HG02943 (cell line): ENCODE measurements around the gene MARK3.
"Not testable (repeated sequence)": the region's sequence is repeated elsewhere in the genome, so short reads cannot be mapped to it uniquely, and the experiment has no call there.

Experiments used
- ATAC-seq: cut with Tn5 transposase; IDR thresholded peaks from one replicate; pipeline ENCODE4 v1.9.1; 2021; ENCODE audit warnings: mild to moderate bottlenecking, low read depth, moderate library complexity; ENCODE audit not compliant: unreplicated experiment

Gene MARK3

DNA sequence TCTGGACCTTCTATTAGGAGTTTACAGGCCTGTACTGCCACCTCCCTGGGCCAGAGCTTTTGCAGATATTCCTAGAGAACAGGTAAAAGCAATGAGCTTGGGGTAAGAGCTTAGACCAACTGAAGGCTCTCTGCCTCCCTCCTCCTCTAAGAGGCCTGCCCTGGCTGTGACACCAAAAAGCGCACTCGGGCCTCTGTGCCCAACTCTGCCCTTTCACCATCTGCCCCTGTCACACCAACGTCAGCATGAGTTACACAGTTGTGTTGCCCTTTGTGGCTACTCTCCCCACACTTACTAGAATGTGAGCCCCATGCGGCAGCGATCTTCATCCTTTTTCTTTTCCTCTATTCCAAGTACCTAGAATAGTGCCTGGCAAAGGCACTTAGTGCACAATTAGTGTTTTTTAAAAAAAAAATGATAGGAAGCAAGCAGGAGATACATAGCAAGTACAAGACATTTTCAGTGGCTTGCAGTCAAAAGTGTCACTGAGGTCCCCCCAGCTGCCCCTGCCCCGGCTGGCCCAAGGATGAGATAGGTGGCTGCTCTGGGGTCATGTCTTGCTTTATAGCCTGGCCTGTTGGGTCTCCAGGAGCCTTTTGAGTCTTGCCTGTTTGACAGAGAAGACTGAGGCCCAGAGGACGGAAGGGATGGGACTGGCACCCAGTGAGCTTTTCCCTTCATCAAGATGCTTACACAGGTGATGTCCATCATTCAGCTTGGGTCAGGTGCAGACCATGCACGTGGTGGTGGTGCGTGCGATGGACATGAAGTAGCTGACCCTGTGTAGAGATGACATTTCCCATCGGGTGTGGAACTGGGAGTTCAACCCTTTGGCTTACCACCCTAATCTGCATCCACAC is 124.9 kb downstream of the MARK3 start:
- no peak for ATAC-seq

DNA sequence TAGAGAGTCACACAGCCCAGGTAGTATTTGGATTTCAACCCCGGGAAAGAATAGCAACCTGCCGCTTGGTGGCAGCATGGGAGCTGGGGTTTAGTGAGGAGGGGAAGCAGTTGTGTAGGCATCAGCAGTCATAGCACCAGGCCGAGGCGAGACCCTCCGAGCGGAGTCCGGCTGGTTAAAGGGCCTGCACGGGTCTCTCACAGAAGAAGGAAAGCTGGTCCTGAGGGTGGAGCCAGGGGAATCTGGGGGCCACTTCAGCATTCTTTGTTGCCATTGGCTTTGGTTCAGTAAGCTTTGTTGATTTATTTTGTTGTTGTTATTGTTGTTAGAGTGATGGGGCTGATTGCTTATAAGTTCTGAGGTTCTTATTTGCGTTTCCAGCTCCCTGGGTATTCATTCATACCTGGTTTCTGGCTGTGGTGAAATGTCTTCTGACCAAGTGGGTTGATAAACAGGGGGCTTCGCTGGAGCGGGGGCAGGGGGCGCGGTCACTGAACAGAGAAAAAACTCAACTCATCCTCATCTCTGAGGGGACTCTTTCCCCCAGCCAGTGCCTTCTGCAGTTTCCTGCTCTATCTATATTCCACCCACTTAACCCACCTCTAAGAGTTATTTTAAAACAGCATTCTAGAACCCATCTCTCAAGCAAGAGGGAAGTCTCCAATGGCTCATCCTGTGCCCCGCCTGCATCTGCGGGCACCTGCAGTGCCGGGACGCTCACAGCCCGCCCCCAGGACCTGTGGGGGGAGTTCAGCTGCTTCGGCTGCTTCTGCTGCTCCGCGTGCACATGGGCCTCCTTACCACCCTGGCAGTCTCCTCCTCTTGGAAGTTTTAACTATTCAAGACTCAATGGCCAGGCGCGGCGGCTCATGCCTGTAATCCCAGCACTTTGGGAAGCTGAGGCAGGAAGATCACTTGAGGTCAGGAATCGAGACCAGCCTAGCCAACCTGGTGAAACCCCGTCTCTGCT is 125.8 kb downstream of the MARK3 start:
- ATAC-seq, result no peak

DNA sequence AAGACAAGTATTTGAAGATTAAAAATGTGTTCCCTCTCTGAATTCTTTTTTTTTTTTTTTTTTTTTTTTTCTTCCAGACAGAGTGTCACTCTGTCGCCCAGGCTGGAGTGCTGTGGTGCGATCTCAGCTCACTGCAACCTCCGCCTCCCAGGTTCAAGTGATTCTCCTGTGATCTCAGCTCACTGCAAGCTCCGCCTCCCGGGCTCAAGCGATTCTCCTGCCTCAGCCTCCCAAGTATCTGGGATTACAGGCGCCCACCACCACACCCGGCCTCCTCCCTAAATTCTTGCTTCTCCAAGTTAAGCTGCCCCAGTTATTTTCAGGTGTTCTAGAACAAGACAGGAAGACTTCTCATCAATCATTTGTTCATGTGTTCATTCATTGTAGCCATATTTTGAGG is 127.0 kb downstream of the MARK3 start:
- not testable (repeated sequence) for ATAC-seq

DNA sequence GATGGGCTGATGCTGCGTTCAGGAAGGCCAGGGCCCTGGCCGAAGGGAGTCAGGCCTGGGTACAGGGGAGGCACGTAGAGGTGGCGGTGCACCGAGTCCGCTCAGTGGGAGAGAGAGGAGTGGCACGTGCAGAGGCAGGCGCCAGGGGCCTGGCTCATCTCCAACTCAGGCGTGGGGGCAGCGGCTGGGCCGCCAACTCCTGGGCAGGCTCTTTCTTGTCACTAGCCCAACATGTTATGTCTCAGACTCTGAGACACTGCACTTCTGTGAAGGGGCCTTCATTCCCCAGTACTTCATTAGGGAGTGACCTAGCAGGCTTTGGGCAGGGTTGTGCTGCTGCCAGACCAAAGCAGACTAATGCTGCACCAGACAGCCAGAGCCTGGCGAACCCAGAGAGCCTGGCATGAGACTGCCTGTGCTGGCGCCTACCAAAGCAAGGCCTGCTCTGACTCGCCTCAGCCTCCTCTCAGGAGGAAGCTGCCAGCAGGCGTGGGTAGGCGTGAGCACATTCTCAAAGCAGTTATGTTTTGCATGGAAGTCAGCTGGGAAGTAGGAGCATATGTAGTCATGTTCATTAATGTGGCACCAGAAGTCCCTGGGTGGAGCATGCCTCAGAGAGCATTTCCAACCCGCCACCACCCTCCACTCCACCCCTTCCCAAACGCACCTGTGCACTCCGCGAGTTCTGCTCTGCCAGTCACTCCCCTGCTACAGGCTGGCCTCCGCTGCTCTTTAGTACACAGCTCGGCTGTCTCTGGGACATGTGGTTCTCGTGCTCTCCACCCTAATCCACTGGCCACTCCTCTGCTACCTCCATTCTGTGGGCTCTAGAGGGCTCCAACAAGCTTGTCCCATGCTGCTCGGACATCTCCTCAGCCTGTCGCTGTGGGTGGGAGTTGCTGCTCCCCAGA is 127.7 kb downstream of the MARK3 start:
- no peak for ATAC-seq

DNA sequence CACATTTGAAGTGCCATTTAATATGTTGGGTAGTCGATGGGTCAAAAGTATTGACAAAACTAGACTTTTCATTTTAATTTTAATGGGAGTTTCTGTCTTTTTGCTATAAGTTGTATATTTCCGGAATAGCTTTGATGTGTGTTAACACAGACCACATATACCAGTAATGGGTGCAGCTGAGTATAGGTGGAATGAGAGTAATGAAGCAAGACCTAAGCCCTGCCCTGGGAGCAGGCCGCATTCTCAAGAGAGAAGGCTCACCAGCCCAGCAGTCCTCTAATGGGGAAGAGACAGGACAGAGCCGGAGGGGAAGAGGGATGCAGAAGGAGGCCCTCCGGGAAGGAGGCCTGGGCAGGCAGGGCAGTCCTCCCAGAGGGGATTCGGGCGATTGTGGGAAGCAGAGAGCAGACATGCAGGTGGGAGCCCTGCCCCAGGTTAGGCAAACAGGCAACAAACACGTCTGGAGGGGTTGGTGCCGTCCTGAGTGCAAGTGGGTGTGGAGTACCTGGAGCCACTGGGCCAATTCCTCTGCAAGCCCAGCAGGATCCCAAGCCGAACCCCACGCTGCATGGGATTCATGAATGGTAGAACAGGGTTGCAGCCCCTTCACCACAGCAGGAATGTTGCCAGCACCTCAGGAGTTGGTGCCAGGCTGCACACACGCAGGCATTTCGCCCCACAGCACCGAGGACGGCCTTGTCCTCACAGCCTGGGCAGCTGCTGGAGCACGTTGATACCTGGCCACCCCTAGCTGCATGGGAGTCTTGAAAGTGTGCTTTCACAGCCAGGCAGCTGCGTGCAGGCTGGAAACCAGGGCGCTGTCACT is 129.6 kb downstream of the MARK3 start:
- no peak for ATAC-seq

DNA sequence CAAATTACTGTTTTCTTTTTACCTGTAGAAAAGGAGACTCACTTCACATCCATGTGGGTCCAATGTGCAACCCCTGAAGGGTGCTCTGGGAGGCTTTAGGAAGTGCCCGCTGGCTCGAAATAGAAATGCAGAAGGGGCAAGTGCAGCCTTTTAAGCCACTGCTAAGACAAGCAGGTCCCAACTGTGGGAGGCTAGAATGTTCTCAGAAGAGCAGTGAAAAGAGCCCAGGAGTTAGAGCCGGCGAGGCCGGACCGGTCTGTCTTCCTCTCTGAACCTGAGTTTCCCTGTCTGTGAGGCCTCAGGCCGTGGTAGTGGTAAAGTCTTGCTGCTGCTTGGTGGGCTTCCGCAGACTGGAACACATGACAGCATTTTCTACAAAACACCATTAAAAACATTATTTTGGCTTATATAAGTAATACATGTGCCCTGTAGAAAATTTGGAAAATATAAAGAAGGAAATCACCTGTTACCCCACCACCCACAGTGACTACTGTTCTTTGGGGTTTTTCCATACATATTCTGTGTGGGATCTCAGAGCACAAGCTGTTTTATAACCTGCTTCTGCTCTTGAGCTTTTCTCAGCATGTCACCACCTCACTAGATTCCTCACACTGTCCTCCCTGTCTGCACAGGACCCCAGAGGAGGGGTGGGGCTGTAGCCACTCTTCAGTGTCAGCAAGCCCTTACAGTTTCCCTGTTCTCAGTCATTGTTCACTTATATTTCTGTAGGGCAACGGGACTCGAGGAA is 131.4 kb downstream of the MARK3 start:
- ATAC-seq, result no peak

DNA sequence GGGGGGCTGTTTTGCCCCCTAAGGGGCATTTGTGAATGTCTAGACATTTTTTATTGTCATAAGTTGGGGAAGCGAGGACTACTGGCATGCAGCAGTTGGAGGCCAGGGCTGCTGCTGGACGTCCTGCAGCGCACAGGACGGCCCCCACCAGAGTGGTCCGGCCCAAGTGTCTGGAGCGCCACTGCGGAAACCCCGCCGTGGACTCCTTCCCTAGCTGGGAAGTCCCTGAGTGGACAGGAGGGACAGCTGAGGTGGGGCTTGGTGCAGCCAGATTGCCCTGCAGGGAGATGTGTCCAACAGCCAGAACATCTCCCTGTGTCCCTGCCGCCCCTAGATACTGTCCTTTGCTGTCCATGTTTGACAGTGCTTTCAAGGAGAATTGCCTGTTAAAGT is 132.0 kb downstream of the MARK3 start:
- ATAC-seq, result no peak

DNA sequence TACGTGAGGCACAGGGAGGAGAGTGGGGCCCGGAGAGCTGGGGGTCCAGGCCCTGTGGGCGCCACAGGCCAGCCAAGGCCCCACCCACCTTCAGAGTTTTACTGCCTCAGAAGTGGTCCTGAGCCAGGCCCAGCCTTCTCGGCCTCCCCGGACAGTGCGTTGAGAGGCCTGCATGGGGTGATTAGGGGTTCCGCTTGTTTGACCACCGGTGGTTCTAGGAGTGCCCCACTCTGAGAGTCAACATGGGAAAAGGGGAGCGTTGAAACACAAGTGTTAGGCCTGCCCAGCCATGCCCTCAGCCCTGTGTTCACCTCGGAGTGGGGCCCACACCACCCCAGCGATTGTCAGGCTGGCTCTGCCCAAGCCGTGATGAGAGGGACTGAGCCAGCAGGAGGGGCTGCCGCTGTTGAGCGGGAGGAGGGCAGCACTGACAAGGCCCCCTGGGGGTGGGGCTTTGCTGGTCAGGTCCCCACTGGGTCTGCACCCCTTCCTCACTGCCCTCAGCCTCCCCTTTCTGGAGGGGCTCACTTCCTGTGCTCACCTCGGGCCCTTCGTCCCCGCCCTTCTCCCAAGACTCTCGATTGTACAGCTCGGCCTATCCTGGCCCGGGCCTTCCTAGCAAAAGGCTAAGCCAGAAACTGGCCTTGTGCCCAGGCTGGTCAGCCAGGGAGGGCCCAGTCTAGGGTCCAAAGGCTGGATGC is 132.7 kb downstream of the MARK3 start:
- ATAC-seq, result no peak

DNA sequence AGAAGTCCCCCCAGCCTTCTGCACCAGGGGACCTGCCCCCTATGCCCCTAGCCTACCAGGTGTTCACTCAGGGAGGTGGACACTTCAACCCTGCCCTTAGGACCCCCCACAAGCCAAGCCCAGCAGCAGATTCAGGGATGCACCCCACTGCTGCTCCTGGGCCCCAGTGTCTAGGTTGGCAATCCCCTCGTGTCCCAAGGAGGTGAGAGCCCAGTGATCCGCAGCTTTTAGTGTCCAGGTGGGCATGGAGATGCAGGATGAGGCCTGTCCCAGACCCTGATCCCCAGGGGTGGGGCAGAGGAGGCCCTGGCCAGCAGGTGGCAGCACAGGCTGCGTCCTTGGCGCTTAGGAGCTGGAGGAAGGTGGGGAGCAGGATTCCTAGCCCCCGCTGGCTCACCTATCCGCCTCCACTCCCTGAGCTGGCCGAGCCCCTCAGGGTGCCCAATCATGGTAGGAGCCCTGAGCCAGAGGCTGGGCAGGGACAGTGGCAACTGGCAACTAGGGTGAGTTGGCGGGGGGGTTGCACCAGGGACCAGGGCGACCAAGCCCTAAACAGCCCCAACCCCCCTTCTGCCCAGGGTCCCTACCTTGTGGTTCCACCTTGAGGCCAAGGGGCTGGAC is 133.3 kb downstream of the MARK3 start:
- no peak for ATAC-seq

DNA sequence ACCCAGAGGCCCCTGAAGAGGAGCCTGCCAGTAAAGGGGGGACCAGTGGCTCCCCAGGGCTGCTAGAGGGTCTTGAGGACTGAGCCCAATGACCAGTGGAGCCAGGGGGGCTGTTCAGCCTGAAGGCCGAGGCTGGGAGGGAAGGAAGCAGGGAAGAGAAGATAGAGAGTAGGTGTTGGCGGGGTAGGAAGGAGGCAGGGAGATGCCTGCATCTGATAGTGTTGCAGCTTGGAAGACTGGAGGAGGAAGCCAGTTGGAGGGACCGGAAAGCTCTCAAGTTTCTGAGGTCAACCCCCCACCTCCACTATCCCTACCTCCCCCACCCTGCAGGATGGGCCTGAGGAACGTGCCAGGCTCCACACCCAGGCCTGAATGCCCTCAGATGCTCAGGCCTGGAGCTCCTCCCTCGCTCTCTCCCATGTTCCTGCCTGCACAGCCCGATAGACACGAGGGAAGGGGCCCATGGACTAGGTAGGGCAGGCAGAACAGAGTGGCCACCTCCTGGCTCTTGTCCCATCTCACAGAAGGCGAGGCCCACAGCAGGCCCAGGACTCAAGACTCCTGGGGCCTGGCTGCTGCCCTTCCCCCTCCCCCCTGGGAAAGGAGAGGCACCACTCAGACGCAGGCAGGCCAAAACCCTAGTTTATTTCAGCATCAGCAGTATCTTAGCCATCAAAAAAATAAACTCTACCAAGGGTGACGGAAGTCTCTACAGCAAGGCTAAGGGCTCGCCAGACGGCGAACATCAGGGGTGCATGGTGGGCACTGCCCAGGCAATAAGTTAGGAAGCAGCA is 134.0 kb downstream of the MARK3 start:
- no peak for ATAC-seq

DNA sequence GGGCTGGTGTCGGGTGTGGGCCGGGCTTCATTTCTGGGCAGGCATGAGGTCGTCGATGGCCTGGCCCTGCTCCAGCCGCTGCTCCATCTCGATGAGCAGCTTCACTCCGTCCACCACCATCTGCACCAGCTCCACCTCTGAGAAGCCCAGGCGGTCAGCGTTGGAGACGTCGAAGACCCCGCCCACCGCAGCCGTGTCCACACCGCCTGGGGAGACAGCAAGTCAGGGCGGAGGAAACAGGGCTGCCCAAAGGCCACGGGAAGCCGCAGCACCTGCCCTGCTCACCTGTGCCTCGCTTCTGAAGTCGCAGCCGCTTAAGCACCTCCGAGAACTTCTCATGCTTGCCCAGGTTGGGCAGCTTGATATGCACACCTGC is 134.6 kb downstream of the MARK3 start:
- no peak for ATAC-seq

DNA sequence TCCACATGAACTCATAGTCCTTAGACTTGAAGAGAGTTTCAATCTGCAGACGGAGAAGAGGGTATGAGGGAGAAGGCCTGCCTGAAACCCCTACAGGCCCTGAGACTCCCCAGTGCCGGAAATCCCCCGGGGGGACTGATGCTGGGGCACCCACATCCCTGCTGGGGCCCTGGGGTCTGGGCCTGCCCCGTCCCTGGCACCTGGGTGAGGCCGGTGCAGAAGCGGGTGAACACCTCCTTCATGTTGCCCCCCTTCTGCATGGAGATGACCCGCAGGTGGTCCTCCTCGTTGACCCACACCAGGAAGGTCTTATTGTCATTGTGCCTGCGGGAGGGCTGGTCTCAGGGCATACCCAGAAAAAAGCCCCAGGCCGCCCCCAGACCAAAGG is 135.0 kb downstream of the MARK3 start:
- ATAC-seq, result no peak

DNA sequence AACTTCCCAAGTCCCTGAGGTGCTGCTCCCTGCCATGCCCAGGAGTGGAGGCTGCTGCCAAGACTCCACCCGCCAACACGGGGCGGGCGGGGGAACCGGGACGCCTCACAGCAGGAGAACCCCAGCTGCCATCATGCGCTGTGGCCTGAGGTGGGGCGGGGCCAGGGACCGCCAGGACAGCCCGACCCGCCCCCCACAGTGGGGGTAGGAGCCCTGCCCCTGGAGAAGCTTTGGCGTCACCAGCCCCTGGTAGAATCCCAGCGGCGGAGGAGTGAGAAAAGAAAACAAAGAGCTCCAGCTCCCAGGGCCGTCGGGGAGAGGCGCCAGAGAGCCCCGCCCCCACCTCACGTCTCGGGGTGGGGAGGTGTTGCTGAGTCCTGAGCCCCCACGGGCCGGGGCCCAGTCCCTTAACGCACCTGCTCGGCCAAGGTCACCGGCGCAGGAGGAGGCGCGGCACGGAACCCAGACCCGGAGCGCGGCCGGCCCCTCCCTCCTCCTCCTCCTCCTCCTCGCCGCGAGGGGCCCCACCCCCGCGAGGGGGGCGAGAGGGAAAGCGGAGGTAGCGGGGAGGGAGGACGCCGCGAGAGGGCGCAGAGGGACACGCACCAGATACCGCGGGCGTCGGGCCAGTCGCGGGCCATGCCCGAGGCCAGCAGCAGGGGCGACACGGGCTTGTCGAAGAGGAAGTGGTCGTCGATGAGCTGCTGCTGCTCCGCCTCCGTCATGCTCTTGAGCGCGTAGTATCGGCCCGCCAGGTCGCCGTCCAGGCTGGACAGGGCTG is 135.6 kb downstream of the MARK3 start:
- no peak for ATAC-seq

DNA sequence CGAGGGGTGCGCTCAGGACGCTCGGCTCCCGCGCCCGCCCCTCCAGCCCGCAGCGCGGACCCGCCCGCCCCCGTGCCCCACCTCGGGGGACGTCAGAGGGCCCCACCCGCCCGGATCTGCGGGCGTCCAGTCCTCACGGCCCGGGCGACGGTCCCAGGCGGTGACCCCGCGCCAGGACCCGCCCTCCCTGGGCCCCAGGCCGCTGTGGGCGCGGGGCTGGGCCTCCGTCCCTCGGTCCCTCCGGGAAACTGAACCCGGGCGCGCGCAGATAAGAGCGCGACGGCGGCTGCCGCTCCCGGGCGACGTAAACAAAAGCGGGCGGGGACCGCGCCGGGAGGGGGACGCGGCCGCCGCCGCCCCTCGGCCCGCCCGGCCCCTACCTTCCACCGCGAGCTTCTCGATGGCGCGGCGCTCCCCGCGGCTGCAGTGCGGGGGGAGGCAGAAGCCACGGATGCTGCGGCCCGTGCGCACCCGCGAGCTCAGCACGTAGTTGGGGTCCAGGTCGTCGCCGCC is 136.3 kb downstream of the MARK3 start:
- no peak for ATAC-seq

DNA sequence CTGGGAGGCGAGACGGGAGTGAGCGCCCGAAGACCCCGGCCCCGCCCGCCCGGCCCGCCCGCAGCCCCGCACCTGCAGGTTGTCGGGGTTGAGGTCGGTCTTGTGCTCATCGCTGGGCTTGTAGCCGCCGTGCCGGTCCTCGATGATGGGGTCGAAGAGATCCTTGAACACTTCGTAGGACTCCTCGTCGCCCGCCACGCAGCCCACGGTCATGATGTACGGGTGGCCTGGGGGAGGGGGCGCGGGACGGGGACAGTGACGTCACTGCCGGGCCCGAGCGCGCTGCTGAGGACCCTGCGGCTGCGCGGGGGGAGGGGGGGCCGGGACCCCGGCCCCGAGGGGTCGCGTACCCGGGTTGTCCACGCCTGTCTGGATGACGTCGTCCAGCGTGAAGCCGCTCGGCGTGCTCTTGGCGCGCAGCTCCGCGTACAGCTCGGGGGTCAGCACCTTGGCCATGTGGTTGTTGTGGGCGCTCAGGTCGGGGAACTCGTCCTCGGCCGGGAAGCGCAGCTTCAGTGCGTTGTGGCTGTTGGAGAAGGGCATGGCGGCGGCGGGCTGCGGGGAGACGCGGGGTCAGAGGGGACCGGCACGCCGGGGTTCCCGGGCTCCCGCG is 136.8 kb downstream of the MARK3 start:
- no peak for ATAC-seq
